Mammary epithelial cell (primary cell): ENCODE measurements around the gene DHX34.

ENCODE experiments used
- CTCF ChIP-seq, 2 donors: IDR thresholded peaks in 1 of 2; conservative IDR thresholded peaks in 1 of 2; 2 replicates each; pipeline ENCODE4 v1.5.1; 2011 to 2012; ENCODE audit warnings: inconsistent platforms in 2 of 2, low read length in 2 of 2, mild to moderate bottlenecking in 2 of 2, control low read depth in 1 of 2, low read depth in 1 of 2; ENCODE audit not compliant: insufficient read depth in 1 of 2; ENCODE audit errors: extremely low read depth in 1 of 2
- EZH2 ChIP-seq: IDR thresholded peaks from 2 replicates; pipeline ENCODE4 v1.6.1; 2012; ENCODE audit warnings: low read length, inconsistent platforms, borderline replicate concordance

DNA sequence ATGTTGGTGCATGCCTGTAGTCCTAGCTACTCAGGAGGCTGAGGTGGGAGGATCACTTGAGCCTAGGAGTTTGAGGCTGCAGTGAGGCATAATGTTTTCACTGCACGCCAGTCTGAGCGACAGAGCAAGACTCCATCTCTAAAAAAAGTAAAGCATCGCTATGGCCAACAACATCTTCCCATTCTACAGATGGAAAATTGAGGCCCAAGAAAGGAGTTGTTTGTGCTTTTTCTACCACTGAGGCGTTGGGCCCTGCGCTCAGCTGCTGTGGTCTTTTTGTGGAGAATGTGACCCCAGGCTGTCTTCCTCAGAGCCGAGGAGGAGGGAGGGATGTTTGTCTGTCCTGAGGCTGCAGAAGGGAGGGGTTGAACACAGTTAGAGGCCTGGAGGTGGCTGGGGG is 17.6 kb upstream of the DHX34 start:
- TF ChIP-seq CTCF (conservative IDR thresholded peaks at IDR 0.05 in 1 of 2, IDR thresholded peaks at IDR 0.05 in 1 of 2; ENCODE audit: extremely low read depth in 1 of 2, insufficient read depth in 1 of 2, low read depth in 1 of 2, low read length in 2 of 2): no peak
- no peak for TF ChIP-seq EZH2
